Measurements from ENCODE around the gene PABPN1. TPM values are rescaled to one million over a fixed set of nuclear protein-coding genes. Genes with fewer than 3 reads are reported as not detected.

The PABPN1 gene
- total RNA-seq, 1 experiment from 2014 or later: 287 TPM

DNA sequence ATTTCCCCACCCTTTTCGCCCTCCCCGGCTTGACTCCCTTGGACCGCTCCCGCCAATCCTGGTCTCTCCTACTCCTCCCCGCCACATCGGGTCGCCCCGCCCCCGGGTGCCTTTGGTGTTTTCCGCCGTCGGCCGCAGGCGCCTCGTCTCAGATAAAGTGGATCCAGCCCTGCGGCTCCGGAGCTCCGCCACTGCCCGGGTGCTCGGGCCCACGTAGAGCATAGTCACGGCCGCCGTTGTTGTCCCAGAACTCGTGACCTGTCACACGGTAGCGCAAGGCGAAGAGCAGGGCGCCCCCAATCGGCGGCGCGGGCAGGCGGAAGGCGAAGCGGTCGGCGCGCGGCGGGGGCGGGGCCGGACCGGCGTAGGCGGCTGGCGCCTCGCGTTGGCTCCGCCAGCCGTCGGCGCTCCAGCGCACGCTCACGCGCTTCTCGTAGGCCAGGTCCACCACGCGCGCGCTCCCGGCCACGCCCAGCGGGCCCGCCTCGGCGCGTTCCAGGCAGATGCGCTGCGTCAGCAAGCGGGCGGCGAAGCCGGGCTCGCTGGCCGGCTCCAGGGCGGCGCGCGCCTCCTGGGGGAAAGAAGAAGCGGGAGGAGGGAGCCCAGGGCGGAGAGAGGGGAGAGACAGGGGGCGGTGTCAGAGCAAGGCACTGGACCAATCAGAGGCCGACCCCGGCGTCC is 19.8 kb upstream of the PABPN1 start:
- no peaks in the 10 kb centered on the region for H3K27me3 ChIP-seq (replicated peaks; ENCODE audit: insufficient read depth, low read depth, low read length, poor library complexity)
- ChIA-PET POLR2A (ENCODE audit: low non-redundant PET) (interaction anchor here (0.6 kb wide), 1 partner anchor 385 kb away, joined by 6 read pairs; no protein-coding TSS in a partner anchor), CTCF (interaction anchor here (0.8 to 1.0 kb wide), 4 partner anchors 17 to 232 kb away, joined by 3 to 7 read pairs (median 4); partner anchors contain the start of gene PABPN1)
- intact Hi-C loops (cut with micrococcal nuclease; ENCODE audit: unreplicated experiment): no loop called here
- TF ChIP-seq, protein P1, sequence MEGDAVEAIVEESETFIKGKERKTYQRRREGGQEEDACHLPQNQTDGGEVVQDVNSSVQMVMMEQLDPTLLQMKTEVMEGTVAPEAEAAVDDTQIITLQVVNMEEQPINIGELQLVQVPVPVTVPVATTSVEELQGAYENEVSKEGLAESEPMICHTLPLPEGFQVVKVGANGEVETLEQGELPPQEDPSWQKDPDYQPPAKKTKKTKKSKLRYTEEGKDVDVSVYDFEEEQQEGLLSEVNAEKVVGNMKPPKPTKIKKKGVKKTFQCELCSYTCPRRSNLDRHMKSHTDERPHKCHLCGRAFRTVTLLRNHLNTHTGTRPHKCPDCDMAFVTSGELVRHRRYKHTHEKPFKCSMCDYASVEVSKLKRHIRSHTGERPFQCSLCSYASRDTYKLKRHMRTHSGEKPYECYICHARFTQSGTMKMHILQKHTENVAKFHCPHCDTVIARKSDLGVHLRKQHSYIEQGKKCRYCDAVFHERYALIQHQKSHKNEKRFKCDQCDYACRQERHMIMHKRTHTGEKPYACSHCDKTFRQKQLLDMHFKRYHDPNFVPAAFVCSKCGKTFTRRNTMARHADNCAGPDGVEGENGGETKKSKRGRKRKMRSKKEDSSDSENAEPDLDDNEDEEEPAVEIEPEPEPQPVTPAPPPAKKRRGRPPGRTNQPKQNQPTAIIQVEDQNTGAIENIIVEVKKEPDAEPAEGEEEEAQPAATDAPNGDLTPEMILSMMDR (conservative IDR thresholded peaks at IDR 0.05; ENCODE audit: low read depth, low read length): peak; percentile 71
- TF ChIP-seq EZH2 (IDR thresholded peaks at IDR 0.05; ENCODE audit: borderline replicate concordance, low read depth, low read length, poor library complexity, severe bottlenecking): no peak
- peaks cover 3% of the 10 kb centered on the region for H3K36me3 ChIP-seq (ENCODE audit: insufficient read depth, low read length, poor library complexity, severe bottlenecking)
- peak overlapping the region; percentile 65 for H3K4me3 ChIP-seq (ENCODE audit: low read depth, low read length, poor library complexity, severe bottlenecking)
- BruUV-seq (replicated peaks): no TSS peak
- H3K27ac ChIP-seq (ENCODE audit: low read depth, low read length, poor library complexity, severe bottlenecking): peak overlapping the region; percentile 87
- H3K4me1 ChIP-seq (ENCODE audit: insufficient read depth, low read length, poor library complexity, severe bottlenecking): peaks cover 24% of the 10 kb centered on the region
- no peaks in the 10 kb centered on the region for H3K9me3 ChIP-seq (ENCODE audit: low read depth, low read length, poor library complexity, severe bottlenecking)
- DNase-seq (ENCODE audit: low spot score): peak; percentile 99

DNA sequence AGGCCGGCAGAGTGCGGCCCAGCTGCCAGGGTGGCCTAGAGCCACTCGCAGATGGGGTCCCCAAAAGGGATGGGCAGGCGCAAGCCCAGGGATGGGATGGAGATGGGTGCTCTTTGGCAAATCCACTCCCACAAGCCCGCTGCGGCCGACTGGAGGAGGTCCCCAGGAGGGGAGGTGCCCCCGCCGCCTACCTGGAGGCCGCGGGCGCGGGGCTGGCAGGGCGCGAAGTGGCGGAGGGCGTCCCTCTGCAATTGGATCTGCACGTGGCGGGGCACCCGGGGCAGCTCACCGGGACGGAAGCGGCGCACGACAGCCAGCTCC is 19.3 kb upstream of the PABPN1 start:
- ChIA-PET POLR2A (ENCODE audit: low non-redundant PET) (interaction anchor here (0.6 kb wide), 1 partner anchor 386 kb away, joined by 6 read pairs; no protein-coding TSS in a partner anchor), CTCF (no interaction called here)
- H3K4me1 ChIP-seq (ENCODE audit: insufficient read depth, low read length, poor library complexity, severe bottlenecking): peaks cover 24% of the 10 kb centered on the region
- intact Hi-C loops (cut with micrococcal nuclease; ENCODE audit: unreplicated experiment): no loop called here
- DNase-seq (ENCODE audit: low spot score): no peak
- no TSS peak for BruUV-seq (replicated peaks)
- no peaks in the 10 kb centered on the region for H3K9me3 ChIP-seq (ENCODE audit: low read depth, low read length, poor library complexity, severe bottlenecking)
- H3K4me3 ChIP-seq (ENCODE audit: low read depth, low read length, poor library complexity, severe bottlenecking): peak overlapping the region; percentile 65
- TF ChIP-seq, protein P1 (conservative IDR thresholded peaks at IDR 0.05; ENCODE audit: low read depth, low read length): no peak
- no peak for TF ChIP-seq EZH2 (IDR thresholded peaks at IDR 0.05; ENCODE audit: borderline replicate concordance, low read depth, low read length, poor library complexity, severe bottlenecking)
- H3K27me3 ChIP-seq (replicated peaks; ENCODE audit: insufficient read depth, low read depth, low read length, poor library complexity): no peaks in the 10 kb centered on the region
- peak overlapping the region; percentile 87 for H3K27ac ChIP-seq (ENCODE audit: low read depth, low read length, poor library complexity, severe bottlenecking)
- peaks cover 3% of the 10 kb centered on the region for H3K36me3 ChIP-seq (ENCODE audit: insufficient read depth, low read length, poor library complexity, severe bottlenecking)

DNA sequence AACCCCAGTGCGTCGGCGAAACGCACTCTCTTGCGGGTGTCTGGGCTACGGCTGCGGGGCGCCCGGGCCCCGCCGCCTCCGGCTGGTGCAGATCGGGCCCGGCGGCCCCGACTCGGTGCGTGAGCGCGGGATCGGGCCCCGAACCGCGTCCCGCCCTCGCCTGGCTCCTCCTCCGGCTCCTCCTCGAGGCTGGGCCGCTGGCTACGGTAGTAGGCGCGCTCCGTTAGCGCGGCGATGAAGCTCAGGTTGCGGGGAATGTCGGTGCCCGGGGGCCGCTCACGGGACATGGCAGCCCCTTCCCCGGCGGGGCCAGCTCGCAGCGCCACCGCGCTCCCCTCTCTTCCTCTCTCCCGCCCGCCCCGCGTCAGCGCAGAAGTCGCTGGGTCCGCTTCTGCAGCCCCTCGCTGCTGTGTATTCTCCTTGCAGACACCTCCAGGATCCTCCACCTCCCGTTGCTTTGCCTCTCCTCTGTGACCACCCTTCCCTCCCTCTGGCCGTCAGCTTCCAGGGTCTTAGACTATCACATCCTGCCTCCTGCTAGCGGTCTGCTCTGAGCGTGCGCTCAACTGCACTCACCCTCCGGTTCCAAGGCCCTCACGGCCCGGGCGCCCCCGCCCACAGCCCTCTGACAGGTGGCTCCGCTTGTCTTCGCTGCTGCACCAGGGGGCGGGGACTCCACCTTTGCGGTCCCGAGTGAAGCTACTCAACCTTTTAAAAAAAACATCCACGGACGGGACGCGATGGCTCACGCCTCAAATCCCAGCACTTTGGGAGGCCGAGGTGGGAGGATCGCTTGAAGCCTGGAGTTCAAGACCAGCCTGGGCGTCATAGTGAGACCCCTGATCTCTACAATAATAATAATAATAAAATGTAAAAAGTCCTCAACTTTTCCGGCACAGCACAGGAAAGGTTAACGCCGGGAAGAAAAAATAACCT is 18.7 kb upstream of the PABPN1 start, which contains the start of gene PPP1R3E:
Gene PPP1R3E (minus strand): TSS at position 570 of the 936 bp plus-strand sequence. CDS start 283 bp downstream, at position 287.
- intact Hi-C loops (cut with micrococcal nuclease; ENCODE audit: unreplicated experiment): no loop called here
- Histone ChIP-seq H3K4me1 (ENCODE audit: insufficient read depth, low read length, poor library complexity, severe bottlenecking) (peaks cover 27% of the 10 kb centered on the region), H3K27me3 (replicated peaks; ENCODE audit: insufficient read depth, low read depth, low read length, poor library complexity) (no peaks in the 10 kb centered on the region), H3K4me3 (ENCODE audit: low read depth, low read length, poor library complexity, severe bottlenecking) (peak within 1 kb of the TSS; percentile 65), H3K27ac (ENCODE audit: low read depth, low read length, poor library complexity, severe bottlenecking) (peak within 1 kb of the TSS; percentile 87), H3K36me3 (ENCODE audit: insufficient read depth, low read length, poor library complexity, severe bottlenecking) (peaks cover 3% of the 10 kb centered on the region), H3K9me3 (ENCODE audit: low read depth, low read length, poor library complexity, severe bottlenecking) (no peaks in the 10 kb centered on the region)
- peak; percentile 63 for DNase-seq (ENCODE audit: low spot score)
- ChIA-PET CTCF (no interaction called here), POLR2A (ENCODE audit: low non-redundant PET) (interaction anchor here (0.6 kb wide), 1 partner anchor 386 kb away, joined by 6 read pairs; no protein-coding TSS in a partner anchor)
- no TSS peak for BruUV-seq (replicated peaks)
- TF ChIP-seq, protein P1 (conservative IDR thresholded peaks at IDR 0.05; ENCODE audit: low read depth, low read length): no peak
- TF ChIP-seq EZH2 (IDR thresholded peaks at IDR 0.05; ENCODE audit: borderline replicate concordance, low read depth, low read length, poor library complexity, severe bottlenecking): no peak

Data from A673 (cell line).